Suppressor macrophage treated with lipopolysaccharide for 1 hour (primary cell): ENCODE measurements around the gene NGDN.

Experiments
- DNase-seq, 3 donors: peaks; one replicate each; pipeline ENCODE4 v3.0.0-alpha.2; 2020 to 2022

NGDN gene

GRCh38 chr14:23478109-23478759 is 8.7 kb downstream of the NGDN start:
- peak; percentile 80 to 85 (median 84) for DNase-seq

GRCh38 chr14:23481362-23481970 is 12.0 kb downstream of the NGDN start:
- peak in 1 of 3 donors; percentile 21 for DNase-seq

GRCh38 chr14:23481979-23482822 is 12.7 kb downstream of the NGDN start:
- DNase-seq: no peak

- no peak for DNase-seq
These were observed 13.3 kb downstream of the NGDN start for GRCh38 chr14:23482823-23483148.

GRCh38 chr14:23483236-23483854 is 13.8 kb downstream of the NGDN start:
- DNase-seq: peak in 2 of 3 donors; percentile 5 to 26

- DNase-seq: no peak
These were observed 15.8 kb downstream of the NGDN start for GRCh38 chr14:23485326-23485725.

GRCh38 chr14:23486036-23486435 is 16.5 kb downstream of the NGDN start:
- no peak for DNase-seq

GRCh38 chr14:23487216-23487615 is 17.7 kb downstream of the NGDN start:
- no peak for DNase-seq

GRCh38 chr14:23492618-23493272 is 23.2 kb downstream of the NGDN start:
- DNase-seq: no peak

GRCh38 chr14:23494223-23494622 is 24.7 kb downstream of the NGDN start:
- DNase-seq: no peak

- no peak for DNase-seq
These were observed 42.7 kb downstream of the NGDN start for GRCh38 chr14:23512156-23512555.

GRCh38 chr14:23513005-23513817 is 43.7 kb downstream of the NGDN start:
- no peak for DNase-seq

GRCh38 chr14:23513818-23514643 is 44.5 kb downstream of the NGDN start:
- no peak for DNase-seq

- DNase-seq: no peak
These were observed 45.1 kb downstream of the NGDN start for GRCh38 chr14:23514644-23514957.

GRCh38 chr14:23517650-23518326 is 48.3 kb downstream of the NGDN start:
- no peak for DNase-seq

GRCh38 chr14:23518709-23519108 is 49.2 kb downstream of the NGDN start:
- no peak for DNase-seq

GRCh38 chr14:23520899-23521533 is 51.5 kb downstream of the NGDN start:
- no peak for DNase-seq

GRCh38 chr14:23521785-23522640 is 52.5 kb downstream of the NGDN start:
- no peak for DNase-seq

GRCh38 chr14:23522643-23523198 is 53.2 kb downstream of the NGDN start:
- no peak for DNase-seq
